K562 (cell line): ENCODE data around the gene CCN5. TPM values are rescaled to one million over a fixed set of nuclear protein-coding genes. Genes with fewer than 3 reads are reported as not detected.

Experiments used
- ATAC-seq: fragments of 200-7000 bp; cut with Tn5 transposase; 3 replicates; pipeline ENCODE4 v1.9.1; 2020; ENCODE audit warnings: moderate library complexity
- BruUV-seq: library from RNA; stranded (reverse); fragments of 400-500 nt; replicated peaks from 2 replicates; lab custom pipeline; 2021; lab: Mats Ljungman, UMichigan
- CTCF ChIA-PET: fragments of 300-600 bp; formaldehyde crosslinking; extraction: SDS; loops from one replicate; lab custom pipeline; 2021; ENCODE audit warnings: low intra/inter-chr PET ratio; lab: Yijun Ruan, JAX
- POLR2A ChIA-PET: fragments of 300-600, 350-650 bp; sonication (Branson Sonifier 250); formaldehyde crosslinking; extraction: SDS; loops from one replicate; lab custom pipeline; 2021; ENCODE audit warnings: antibody characterized with exemption, inconsistent platforms; lab: Yijun Ruan, JAX
- DNase-seq, 4 experiments: peaks; one replicate each; pipeline versions ENCODE4 v3.0.0 to v3.0.0-alpha.2; 2011 to 2018; ENCODE audit warnings: low spot score in 3 of 4, mixed read lengths in 3 of 4; ENCODE audit errors: extremely low read depth in 1 of 4
- FAIRE-seq: peaks from 2 replicates; lab custom pipeline; 2011; peaks lifted over from hg19 to GRCh38; lab: Jason Lieb, UNC
- H2AFZ ChIP-seq: 2 replicates; pipeline ENCODE4 v1.6.0; 2011; ENCODE audit warnings: low read depth, low read length, control low read depth, inconsistent platforms
- H3K27ac ChIP-seq: fragments of 200-600 bp; 3 replicates; pipeline ENCODE4 v1.8.0; 2011; ENCODE audit warnings: low read depth, mild to moderate bottlenecking, control low read depth, inconsistent platforms, low read length, moderate library complexity, mixed read lengths; ENCODE audit errors: extremely low read depth
- H3K27me3 ChIP-seq, 2 experiments: fragments of 300-600 bp in 1 of 2; 2 replicates in 1 of 2; 3 replicates in 1 of 2; pipeline versions ENCODE4 v1.6.0 to v1.8.0; 2011; ENCODE audit warnings: inconsistent platforms in 2 of 2, low read length in 2 of 2, mild to moderate bottlenecking in 1 of 2, mixed read lengths in 1 of 2, moderate library complexity in 1 of 2; ENCODE audit not compliant: control insufficient read depth in 2 of 2, insufficient read depth in 2 of 2
- H3K36me3 ChIP-seq: fragments of 300-600 bp; 3 replicates; pipeline ENCODE4 v1.8.0; 2011; ENCODE audit warnings: mild to moderate bottlenecking, low read length, inconsistent platforms; ENCODE audit not compliant: control insufficient read depth, insufficient read depth
- H3K4me1 ChIP-seq, 2 experiments: fragments of 200-600 bp in 1 of 2; replicated peaks in 1 of 2; 2 replicates in 1 of 2; 3 replicates in 1 of 2; pipeline versions ENCODE4 v1.5.1 to v1.8.0; 2011; ENCODE audit warnings: inconsistent platforms in 2 of 2, low read length in 2 of 2, mild to moderate bottlenecking in 1 of 2, mixed read lengths in 1 of 2, moderate library complexity in 1 of 2; ENCODE audit not compliant: control insufficient read depth in 2 of 2, insufficient read depth in 2 of 2
- H3K4me2 ChIP-seq: 2 replicates; pipeline ENCODE4 v1.6.1; 2011; ENCODE audit warnings: low read length, control low read depth, inconsistent platforms, mixed read lengths; ENCODE audit not compliant: insufficient read depth
- H3K4me3 ChIP-seq: fragments of 200-600 bp; sonication (generic), shearing (Covaris generic); 2 replicates; pipeline ENCODE4 v1.5.1; 2016; ENCODE audit warnings: control low read depth, inconsistent platforms
- H3K79me2 ChIP-seq: fragments of 200-600 bp; 3 replicates; pipeline ENCODE4 v1.8.0; 2011; ENCODE audit warnings: low read length, inconsistent platforms; ENCODE audit not compliant: control insufficient read depth, insufficient read depth
- H3K9ac ChIP-seq, 2 experiments: 2 replicates each; pipeline versions ENCODE4 v1.6.0 to v1.6.1; 2011; ENCODE audit warnings: low read depth in 2 of 2, low read length in 2 of 2, control low read depth in 1 of 2, inconsistent platforms in 1 of 2, mild to moderate bottlenecking in 1 of 2, mixed read lengths in 1 of 2; ENCODE audit not compliant: insufficient read depth in 1 of 2
- H3K9me1 ChIP-seq: one replicate; pipeline ENCODE4 v1.6.0; 2011; ENCODE audit warnings: inconsistent platforms, mild to moderate bottlenecking, low read length, moderate library complexity; ENCODE audit not compliant: control insufficient read depth, insufficient read depth
- H3K9me3 ChIP-seq: replicated peaks from 2 replicates; pipeline ENCODE4 v1.5.1; 2011; ENCODE audit warnings: low read depth, low read length, inconsistent platforms; ENCODE audit not compliant: control insufficient read depth, insufficient read depth
- H4K20me1 ChIP-seq: replicated peaks from 2 replicates; pipeline ENCODE4 v1.6.1; 2011; ENCODE audit warnings: low read length, inconsistent platforms, mixed read lengths; ENCODE audit not compliant: control insufficient read depth, insufficient read depth
- ARID1B ChIP-seq: fragments of 450-650 bp; IDR thresholded peaks from 2 replicates; pipeline ENCODE4 v1.6.1; 2016; ENCODE audit warnings: antibody characterized with exemption, mild to moderate bottlenecking, inconsistent platforms
- HINFP ChIP-seq: fragments of 450-650 bp; conservative IDR thresholded peaks from 2 replicates; pipeline ENCODE4 v1.6.1; 2016; ENCODE audit warnings: missing genetic modification characterization, low read depth, mild to moderate bottlenecking, control low read depth, missing compliant biosample characterization
- HMGXB4 ChIP-seq: sonication (generic); formaldehyde crosslinking; IDR thresholded peaks from 2 replicates; pipeline ENCODE4 v1.8.1; 2023; ENCODE audit warnings: mild to moderate bottlenecking, missing genetic modification reagents
- HNRNPK ChIP-seq: fragments of 200-400 bp; formaldehyde crosslinking; IDR thresholded peaks from one replicate; pipeline ENCODE4 v1.6.1; 2018; ENCODE audit warnings: mild to moderate bottlenecking, low read depth, low read length; ENCODE audit not compliant: poor library complexity, severe bottlenecking
- NR2C2 ChIP-seq, 2 experiments: fragments of 200-800 bp in 1 of 2; sonication (Bioruptor generic) in 1 of 2; sonication (generic) in 1 of 2; formaldehyde crosslinking in 1 of 2; IDR thresholded peaks; 2 replicates each; pipeline versions ENCODE4 v1.6.1 to v1.8.0; 2016 to 2022; ENCODE audit warnings: mild to moderate bottlenecking in 1 of 2, missing compliant biosample characterization in 1 of 2, missing genetic modification characterization in 1 of 2, missing genetic modification reagents in 1 of 2
- PYGO2 ChIP-seq: fragments of 450-650 bp; IDR thresholded peaks from 2 replicates; pipeline ENCODE4 v1.6.1; 2016; ENCODE audit warnings: mild to moderate bottlenecking, missing genetic modification characterization, moderate library complexity, missing compliant biosample characterization
- TFAP4 ChIP-seq: sonication (generic); formaldehyde crosslinking; IDR thresholded peaks from 2 replicates; pipeline ENCODE4 v1.8.0; 2022; ENCODE audit warnings: missing genetic modification reagents, mild to moderate bottlenecking, moderate library complexity, borderline replicate concordance
- USF1 ChIP-seq: sonication (generic); formaldehyde crosslinking; IDR thresholded peaks from 2 replicates; pipeline ENCODE4 v1.9.0; 2022; ENCODE audit warnings: mild to moderate bottlenecking, missing genetic modification reagents
- VEZF1 ChIP-seq: fragments of 200-800 bp; sonication (Bioruptor generic); IDR thresholded peaks from 2 replicates; pipeline ENCODE4 v1.6.1; 2017; ENCODE audit warnings: missing genetic modification characterization, missing compliant biosample characterization
- ZC3H8 ChIP-seq: fragments of 450-650 bp; IDR thresholded peaks from 2 replicates; pipeline ENCODE4 v1.6.1; 2017
- ZNF76 ChIP-seq: fragments of 250-450 bp; sonication (Bioruptor Pico); IDR thresholded peaks from 2 replicates; pipeline ENCODE4 v1.4.0; 2020; ENCODE audit warnings: mild to moderate bottlenecking, moderate library complexity, borderline replicate concordance
- WGBS: fragments of 100-300 bp; shearing (Covaris generic); methylation state at CpG from one replicate; pipeline ENCODE4 v1.1.6; 2016; ENCODE audit warnings: low coverage, mixed read lengths; ENCODE audit not compliant: insufficient coverage; ENCODE audit errors: missing lambda C conversion rate; 5-methylcytosine and 5-hydroxymethylcytosine counted together
- in situ Hi-C: fragments of 300-500 bp; cut with MboI; formaldehyde crosslinking; loops from 4 replicates; pipeline ENCODE4 v1.15.0; 2018; ENCODE audit warnings: inconsistent platforms, mixed read lengths
- intact Hi-C: fragments of 100-400 bp; cut with micrococcal nuclease; formaldehyde crosslinking; loops from 2 replicates; pipeline ENCODE4 v1.14.2; 2022
- polyA plus RNA-seq, 8 experiments: library from polyadenylated mRNA; depleted of rRNA in 4 of 8; stranded (reverse) in 5 of 8; unstranded in 3 of 8; fragments of >200 nt; fragmentation: Nextera tagmentation in 2 of 8; fragmentation: Illumina TruSeq in 1 of 8; extraction: Ambion mirVana in 2 of 8; extraction: Trizol in 1 of 8; gene quantifications; 2 replicates each; pipeline versions ENCODE4 v1.2.1 to v1.2.3, GENCODE V29; 2011 to 2014; ENCODE audit warnings: inconsistent platforms in 1 of 8, missing spikeins in 1 of 8
- total RNA-seq, 7 experiments: library from RNA; depleted of rRNA in 6 of 7; stranded (reverse); fragments of >200 nt in 6 of 7; fragmentation: Illumina TruSeq in 2 of 7; extraction: Trizol in 2 of 7; gene quantifications; 2 replicates each; pipeline versions ENCODE4 v1.2.1 to v1.2.3, GENCODE V29; 2011 to 2021; ENCODE audit warnings: low replicate concordance in 1 of 7

Gene CCN5
- total and polyA plus RNA-seq, 9 of the 15 experiments (the other 6 are each of a cell fraction or from before 2014, with no cell fraction given), result not detected

GRCh38 chr20:44701858-44702256, 13.3 kb upstream of the CCN5 start (continued):
- TF ChIP-seq HINFP (no peak), ZNF76 (CRISPR knock-in tag) (no peak), HMGXB4 (CRISPR knock-in tag) (no peak), HNRNPK (no peak), ARID1B (no peak), PYGO2 (no peak)

GRCh38 chr20:44702776-44703175, 12.4 kb upstream of the CCN5 start:
- Histone ChIP-seq H3K4me1 (no peaks in the 10 kb centered on the region), H2AFZ (no peak overlapping the region), H3K4me2 (no peak overlapping the region), H3K79me2 (no peaks in the 10 kb centered on the region), H3K9me1 (no peaks in the 10 kb centered on the region), H3K9me3 (no peaks in the 10 kb centered on the region), H3K9ac (no peak overlapping the region; a peak in 1 of 4 replicates), H4K20me1 (0 out of 2 replicates have a peak, but pooled peaks cover 4% of the 10 kb centered on the region), H3K36me3 (no peaks in the 10 kb centered on the region), H3K27ac (no peak overlapping the region), H3K27me3 (peaks cover 33 to 55% of the 10 kb centered on the region in 2 experiments; a peak in 4 of 5 replicates), H3K4me3 (no peak overlapping the region)
- no TSS peak for BruUV-seq
- ChIA-PET POLR2A (interaction anchor here (0.6 to 1.4 kb wide), 2 partner anchors 30 to 557 kb away, joined by 4 read pairs; no protein-coding TSS in a partner anchor), CTCF (no interaction called here)
- FAIRE-seq, result no peak
- intact Hi-C loops, result no loop called here
- ATAC-seq, result peak; percentile 51; the same call in 2 of the 3 replicates
- no peak for DNase-seq
- in situ Hi-C loops, result no loop called here
- WGBS, result 2% methylated on average over 8 of the region's 9 CpGs
- TF ChIP-seq ZC3H8 (no peak), NR2C2 (CRISPR knock-in tag; IDR thresholded peaks at IDR 0.05) (no peak), NR2C2 (tag; IDR thresholded peaks at IDR 0.05) (peak; percentile 42; the same call in 1 of the 2 replicates), VEZF1 (CRISPR knock-in tag) (peak; percentile 23; the same call in 1 of the 2 replicates), TFAP4 (peak; percentile 58; the same call in 1 of the 2 replicates), USF1 (CRISPR knock-in tag) (0 out of 2 replicates have a peak, but pooled peaks have one; percentile 37)
